GM19043 (cell line): ENCODE results near the gene RELN.

Experiments
- ATAC-seq: cut with Tn5 transposase; IDR thresholded peaks from one replicate; pipeline ENCODE4 v1.9.1; 2021; ENCODE audit warnings: low read depth; ENCODE audit not compliant: unreplicated experiment

Gene RELN

GRCh38 chr7:103748680-103749079 is 240.8 kb downstream of the RELN start:
- ATAC-seq, result no peak

GRCh38 chr7:103735377-103735776 is 254.1 kb downstream of the RELN start:
- no peak for ATAC-seq

- no peak for ATAC-seq
These were observed 258.3 kb downstream of the RELN start for GRCh38 chr7:103731169-103731568.

- ATAC-seq, result no peak
These were observed 260.4 kb downstream of the RELN start for GRCh38 chr7:103729026-103729425.

- no peak for ATAC-seq
These were observed 261.4 kb downstream of the RELN start for GRCh38 chr7:103727982-103728610.

- no peak for ATAC-seq
These were observed 270.4 kb downstream of the RELN start for GRCh38 chr7:103719070-103719469.

- ATAC-seq, result no peak
These were observed 270.9 kb downstream of the RELN start for GRCh38 chr7:103718482-103719061.

GRCh38 chr7:103717574-103717973 is 271.9 kb downstream of the RELN start:
- ATAC-seq, result no peak

- no peak for ATAC-seq
These were observed 273.9 kb downstream of the RELN start for GRCh38 chr7:103715376-103716120.

GRCh38 chr7:103714376-103714927 is 275.0 kb downstream of the RELN start:
- no peak for ATAC-seq

- ATAC-seq, result no peak
These were observed 276.3 kb downstream of the RELN start for GRCh38 chr7:103712991-103713778.

- no peak for ATAC-seq
These were observed 278.0 kb downstream of the RELN start for GRCh38 chr7:103711413-103711812.

GRCh38 chr7:103710247-103710646 is 279.2 kb downstream of the RELN start:
- no peak for ATAC-seq

GRCh38 chr7:103706805-103707204 is 282.7 kb downstream of the RELN start:
- no peak for ATAC-seq

GRCh38 chr7:103705542-103705941 is 283.9 kb downstream of the RELN start:
- no peak for ATAC-seq

- no peak for ATAC-seq
These were observed 284.8 kb downstream of the RELN start for GRCh38 chr7:103704701-103705100.

- no peak for ATAC-seq
These were observed 286.5 kb downstream of the RELN start for GRCh38 chr7:103702982-103703381.

GRCh38 chr7:103702454-103702853 is 287.0 kb downstream of the RELN start:
- no peak for ATAC-seq

GRCh38 chr7:103699032-103699431 is 290.4 kb downstream of the RELN start:
- ATAC-seq, result no peak

- ATAC-seq, result no peak
These were observed 291.4 kb downstream of the RELN start for GRCh38 chr7:103698064-103698463.

GRCh38 chr7:103695521-103695920 is 293.9 kb downstream of the RELN start:
- ATAC-seq, result no peak
